ENCODE measurements around the gene TESMIN.

DNA sequence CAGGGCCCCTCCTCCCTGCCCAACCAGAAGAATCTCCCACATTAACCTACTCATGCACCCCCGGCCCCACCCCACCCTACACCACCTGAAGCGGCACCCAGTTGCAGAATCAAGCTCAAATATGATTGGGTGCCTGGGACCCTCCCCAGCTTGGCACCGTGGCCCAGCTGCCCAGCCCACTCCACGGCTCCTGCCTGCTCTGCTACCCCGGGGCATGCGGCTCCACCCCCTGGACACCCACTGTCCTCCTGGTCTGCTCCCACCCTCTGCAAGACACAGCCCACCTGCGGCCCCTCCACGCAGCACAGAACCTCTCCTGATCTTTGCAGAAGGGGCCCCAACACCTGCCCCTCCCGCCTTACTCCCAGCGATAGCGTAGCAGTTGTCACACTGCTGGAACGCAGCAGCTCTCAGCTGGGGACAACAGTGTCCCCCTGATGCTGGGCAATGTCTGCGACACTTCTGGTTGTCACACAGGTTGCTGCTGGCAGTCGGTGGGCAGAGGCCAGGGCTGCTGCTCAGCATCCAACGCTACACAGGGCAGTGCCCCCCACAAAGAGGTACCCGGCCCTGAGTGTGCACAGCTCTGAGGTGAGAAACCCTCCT, 32.0 kb upstream of the TESMIN start:
- TF ChIP-seq, protein P1, sequence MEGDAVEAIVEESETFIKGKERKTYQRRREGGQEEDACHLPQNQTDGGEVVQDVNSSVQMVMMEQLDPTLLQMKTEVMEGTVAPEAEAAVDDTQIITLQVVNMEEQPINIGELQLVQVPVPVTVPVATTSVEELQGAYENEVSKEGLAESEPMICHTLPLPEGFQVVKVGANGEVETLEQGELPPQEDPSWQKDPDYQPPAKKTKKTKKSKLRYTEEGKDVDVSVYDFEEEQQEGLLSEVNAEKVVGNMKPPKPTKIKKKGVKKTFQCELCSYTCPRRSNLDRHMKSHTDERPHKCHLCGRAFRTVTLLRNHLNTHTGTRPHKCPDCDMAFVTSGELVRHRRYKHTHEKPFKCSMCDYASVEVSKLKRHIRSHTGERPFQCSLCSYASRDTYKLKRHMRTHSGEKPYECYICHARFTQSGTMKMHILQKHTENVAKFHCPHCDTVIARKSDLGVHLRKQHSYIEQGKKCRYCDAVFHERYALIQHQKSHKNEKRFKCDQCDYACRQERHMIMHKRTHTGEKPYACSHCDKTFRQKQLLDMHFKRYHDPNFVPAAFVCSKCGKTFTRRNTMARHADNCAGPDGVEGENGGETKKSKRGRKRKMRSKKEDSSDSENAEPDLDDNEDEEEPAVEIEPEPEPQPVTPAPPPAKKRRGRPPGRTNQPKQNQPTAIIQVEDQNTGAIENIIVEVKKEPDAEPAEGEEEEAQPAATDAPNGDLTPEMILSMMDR (IDR thresholded peaks at IDR 0.05) = no peak
- no peak for TF ChIP-seq POLR2A (IDR thresholded peaks at IDR 0.05)
